ENCODE measurements around the gene ANKFN1.
"Not testable (repeated sequence)": the region's sequence is repeated elsewhere in the genome, so short reads cannot be mapped to it uniquely, and the experiment has no call there.

Gene ANKFN1

GRCh38 chr17:56247816-56248215 is 94.5 kb downstream of the ANKFN1 start:
- H3K4me3 ChIP-seq (ENCODE audit: low read length) = no peak overlapping the region
- DNase-seq (ENCODE audit: low read depth, low spot score) = no peak

DNA sequence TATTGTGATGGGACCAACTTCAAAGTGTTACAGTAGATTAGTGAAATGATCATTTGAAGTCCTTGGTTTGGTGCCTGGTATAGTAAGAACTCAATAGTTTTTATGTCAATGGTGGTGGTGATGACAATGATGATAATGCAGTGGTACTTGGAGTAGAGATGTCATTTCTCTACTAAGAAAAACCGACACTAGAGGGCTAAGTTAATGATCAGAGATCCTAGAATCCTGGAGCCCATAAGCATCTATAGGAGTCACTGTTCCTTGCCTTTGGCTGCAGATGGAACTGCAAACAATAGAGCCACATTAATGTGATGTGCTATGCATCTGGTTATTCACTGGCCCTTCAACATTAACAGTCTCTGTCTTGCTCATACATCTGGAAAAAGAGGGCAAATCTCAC is 103.8 kb downstream of the ANKFN1 start:
- no peak overlapping the region for H3K4me3 ChIP-seq (ENCODE audit: low read length)
- DNase-seq (ENCODE audit: low read depth, low spot score) = peak; percentile 19

DNA sequence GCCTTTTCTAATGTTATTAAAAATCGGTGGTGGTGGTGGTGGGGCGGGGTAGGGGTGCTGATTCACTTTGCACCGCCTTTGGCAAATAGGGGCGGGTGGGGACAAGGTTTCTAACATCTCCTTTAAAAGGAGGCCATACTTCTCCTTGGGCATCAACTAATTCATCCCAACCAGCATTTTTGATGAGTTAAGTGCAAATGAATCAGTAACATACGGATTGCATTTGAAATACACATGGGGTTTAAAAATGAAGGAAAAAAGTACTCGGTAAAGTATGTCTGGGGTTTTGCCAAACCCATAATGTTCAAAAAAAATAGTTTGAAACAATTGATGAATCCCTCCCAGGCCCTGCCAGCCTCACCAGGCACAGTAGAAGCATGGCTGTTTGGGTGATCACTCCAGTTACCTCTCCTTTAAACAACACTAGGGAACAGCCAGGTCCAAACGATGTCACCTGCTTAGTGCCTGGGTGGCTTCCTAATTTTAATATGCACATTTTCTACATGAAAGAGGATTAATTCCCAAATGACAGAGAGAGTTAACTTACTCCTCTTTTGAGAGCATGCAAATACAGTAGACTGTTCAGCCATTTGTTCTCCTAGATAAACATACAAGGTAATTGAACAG is 107.2 kb downstream of the ANKFN1 start:
- DNase-seq (ENCODE audit: low read depth, low spot score) = no peak
- H3K4me3 ChIP-seq (ENCODE audit: low read length) = no peak overlapping the region

DNA sequence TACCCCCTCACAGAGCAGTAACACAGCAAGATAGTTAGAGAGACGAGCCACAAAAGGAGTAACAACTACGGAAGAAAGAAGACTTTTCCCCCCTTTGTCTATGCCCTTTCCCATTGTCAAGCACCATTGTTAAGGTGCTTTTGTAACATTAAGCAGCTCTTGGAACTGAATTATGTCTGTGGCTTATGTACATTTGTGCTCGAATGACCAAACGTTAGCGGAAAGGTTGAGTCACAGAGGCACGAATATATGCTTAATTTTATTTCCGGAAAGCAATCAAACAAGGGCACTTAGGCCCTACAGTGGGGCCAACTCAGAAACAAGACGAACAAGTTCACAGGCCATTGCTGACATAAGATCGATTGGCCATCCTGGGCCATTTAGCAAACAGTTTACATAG is 109.5 kb downstream of the ANKFN1 start:
- no peak for DNase-seq (ENCODE audit: low read depth, low spot score)
- H3K4me3 ChIP-seq (ENCODE audit: low read length) = no peak overlapping the region

GRCh38 chr17:56269556-56270389 is 116.5 kb downstream of the ANKFN1 start:
- DNase-seq (ENCODE audit: low read depth, low spot score) = no peak
- H3K4me3 ChIP-seq (ENCODE audit: low read length) = no peak overlapping the region

DNA sequence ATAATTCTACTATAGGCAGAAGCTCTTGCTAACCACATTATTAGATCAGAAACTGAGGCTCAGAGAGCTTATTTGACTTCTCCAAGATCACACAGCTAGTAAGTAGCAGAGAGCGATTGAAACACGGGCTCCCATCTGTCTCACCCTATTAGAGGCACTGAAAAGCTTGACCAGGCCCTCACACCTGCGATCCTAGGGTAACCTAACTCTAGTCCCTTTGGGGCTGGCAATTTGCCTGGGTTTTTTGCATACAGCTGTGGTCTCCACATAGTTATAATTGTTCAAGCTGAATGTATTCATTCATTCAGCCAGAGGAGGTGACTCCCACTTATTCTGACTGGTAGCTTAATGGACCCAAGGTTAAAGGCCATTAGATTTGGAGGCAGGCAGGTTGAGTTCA is 121.2 kb downstream of the ANKFN1 start:
- no peak overlapping the region for H3K4me3 ChIP-seq (ENCODE audit: low read length)
- no peak for DNase-seq (ENCODE audit: low read depth, low spot score)

GRCh38 chr17:56284482-56284881 is 131.2 kb downstream of the ANKFN1 start:
- no peak for DNase-seq (ENCODE audit: low read depth, low spot score)
- no peak overlapping the region for H3K4me3 ChIP-seq (ENCODE audit: low read length)

DNA sequence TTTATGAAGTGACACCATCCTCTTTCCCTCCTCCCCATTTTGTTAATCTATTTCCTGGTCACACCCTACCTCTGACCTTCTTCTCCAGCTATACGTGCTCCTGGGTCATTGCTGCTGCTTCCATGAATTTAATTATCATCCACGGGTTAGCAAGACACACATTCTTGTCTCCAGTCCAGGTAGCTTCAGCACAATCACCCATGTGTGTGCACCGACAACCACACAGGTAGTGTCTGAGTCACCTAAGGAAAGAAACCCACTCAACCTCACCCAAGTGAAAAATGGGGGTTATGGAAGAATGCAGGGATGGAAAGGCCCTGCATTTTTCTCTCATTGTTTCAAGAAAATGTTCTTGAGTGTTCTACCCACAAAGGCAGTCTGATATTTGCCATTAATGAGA is 135.5 kb downstream of the ANKFN1 start:
- DNase-seq (ENCODE audit: low read depth, low spot score); H3K4me3 ChIP-seq (ENCODE audit: low read length): not testable (repeated sequence)

DNA sequence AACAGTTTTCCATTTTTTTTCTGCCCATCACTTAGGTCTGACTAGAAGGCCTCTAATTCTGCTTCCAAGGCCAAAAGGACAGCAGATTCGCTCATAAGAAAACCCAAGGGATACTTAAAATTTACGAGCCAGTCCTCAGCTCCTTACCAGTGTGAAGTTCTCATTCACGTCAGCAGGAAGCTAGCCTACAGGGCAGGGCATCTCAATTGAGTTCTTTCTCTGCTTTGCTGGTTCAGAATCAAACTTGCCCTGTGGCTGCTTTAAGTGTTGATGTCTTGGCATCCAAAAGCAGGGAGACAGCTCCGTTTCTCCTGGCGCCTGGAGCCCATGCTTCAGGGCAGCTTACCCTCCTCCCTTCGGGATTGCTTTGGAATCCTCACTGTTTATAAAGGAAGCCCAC is 136.0 kb downstream of the ANKFN1 start:
- DNase-seq (ENCODE audit: low read depth, low spot score) = no peak
- no peak overlapping the region for H3K4me3 ChIP-seq (ENCODE audit: low read length)

DNA sequence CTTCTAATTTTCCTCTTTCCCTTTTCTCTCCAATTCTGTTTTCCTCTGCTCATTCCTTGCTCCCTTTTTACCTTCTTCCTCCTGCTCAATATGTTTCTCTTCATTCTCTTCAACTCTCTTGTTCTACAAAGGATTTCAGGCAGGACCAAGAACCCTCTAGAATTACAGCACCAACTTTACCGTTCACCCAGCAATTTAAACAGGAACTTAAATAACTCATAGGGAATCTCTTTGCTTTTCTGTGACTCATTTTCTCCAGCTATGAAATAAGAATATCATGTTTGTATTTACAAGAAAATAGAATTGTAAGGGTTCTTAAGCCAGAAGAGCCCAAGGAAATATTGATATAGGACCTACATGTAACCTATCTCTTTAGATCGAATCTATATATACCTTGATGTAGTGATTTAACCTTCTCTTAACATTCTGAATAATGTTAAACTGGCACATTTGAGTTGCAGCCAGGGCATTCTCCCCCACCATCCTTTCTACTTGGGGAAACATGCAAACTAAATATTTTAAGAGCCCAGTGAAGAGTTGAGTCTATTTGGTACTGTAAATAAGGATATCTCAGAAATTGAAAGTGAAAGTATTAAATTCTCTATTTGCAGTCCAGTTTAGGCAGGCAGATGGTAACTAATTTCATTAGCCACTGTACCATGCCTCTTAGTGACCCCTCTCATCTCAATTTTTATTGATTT is 137.0 kb downstream of the ANKFN1 start:
- DNase-seq (ENCODE audit: low read depth, low spot score) = no peak
- peak overlapping the region; percentile 34 for H3K4me3 ChIP-seq (ENCODE audit: low read length)

GRCh38 chr17:56290802-56291118 is 137.5 kb downstream of the ANKFN1 start:
- peak overlapping the region; percentile 34 for H3K4me3 ChIP-seq (ENCODE audit: low read length)
- DNase-seq (ENCODE audit: low read depth, low spot score) = no peak

GRCh38 chr17:56291226-56291805 is 138.0 kb downstream of the ANKFN1 start:
- DNase-seq (ENCODE audit: low read depth, low spot score) = no peak

GRCh38 chr17:56292010-56292409 is 138.7 kb downstream of the ANKFN1 start:
- no peak overlapping the region for H3K4me3 ChIP-seq (ENCODE audit: low read length)
- DNase-seq (ENCODE audit: low read depth, low spot score) = no peak

More at GRCh38 chr17:56291226-56291805, 138.0 kb downstream of the ANKFN1 start:
- no peak overlapping the region for H3K4me3 ChIP-seq (ENCODE audit: low read length)

- DNase-seq (ENCODE audit: low read depth, low spot score) = no peak
- no peak overlapping the region for H3K4me3 ChIP-seq (ENCODE audit: low read length)
Observed at GRCh38 chr17:56292578-56292977, 139.3 kb downstream of the ANKFN1 start.

- H3K4me3 ChIP-seq (ENCODE audit: low read length) = peak overlapping the region; percentile 20
- peak; percentile 100 for DNase-seq (ENCODE audit: low read depth, low spot score)
Observed at GRCh38 chr17:56297184-56297583, 143.9 kb downstream of the ANKFN1 start.

- H3K4me3 ChIP-seq (ENCODE audit: low read length) = no peak overlapping the region
- peak; percentile 74 for DNase-seq (ENCODE audit: low read depth, low spot score)
Observed at GRCh38 chr17:56298846-56299245, 145.6 kb downstream of the ANKFN1 start.

DNA sequence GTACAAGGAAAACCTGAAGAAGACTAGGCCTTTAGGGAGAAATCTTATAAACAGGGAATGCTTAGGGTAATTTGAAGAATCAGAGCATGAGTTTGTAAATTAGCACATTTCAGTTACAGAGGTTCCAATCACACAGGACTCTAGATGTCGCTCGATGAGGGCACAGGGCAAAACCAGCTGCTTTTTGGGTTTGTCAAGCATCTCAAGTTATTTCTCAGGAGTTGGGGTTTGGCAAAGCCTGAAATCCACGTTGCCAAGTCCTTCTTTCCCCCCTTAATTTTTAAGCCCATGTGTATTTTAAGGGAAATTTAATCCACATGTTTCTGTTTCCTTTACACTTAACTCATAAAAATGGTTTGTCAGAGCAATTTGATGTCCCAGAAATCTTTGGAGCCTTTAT is 146.9 kb downstream of the ANKFN1 start:
- DNase-seq (ENCODE audit: low read depth, low spot score) = peak; percentile 75
- H3K4me3 ChIP-seq (ENCODE audit: low read length) = no peak overlapping the region

DNA sequence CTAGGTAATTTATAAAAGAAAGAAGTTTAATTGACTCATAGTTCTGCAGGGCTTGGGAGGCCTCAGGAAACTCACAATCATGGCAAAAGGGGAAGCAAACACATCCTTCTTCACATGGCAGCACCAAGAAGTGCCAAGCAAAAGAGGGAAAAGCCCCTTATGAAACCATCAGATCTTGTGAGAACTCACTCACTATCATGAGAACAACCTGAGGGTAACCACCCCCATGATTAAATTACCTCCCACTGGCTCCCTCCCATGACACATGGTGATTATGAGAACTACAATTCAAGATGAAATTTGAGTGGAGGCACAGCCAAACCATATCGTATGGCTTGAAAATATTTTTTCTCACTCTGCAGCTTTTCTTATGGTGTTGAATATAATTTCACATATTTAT is 151.7 kb downstream of the ANKFN1 start:
- DNase-seq (ENCODE audit: low read depth, low spot score) = no peak
- H3K4me3 ChIP-seq (ENCODE audit: low read length) = no peak overlapping the region

DNA sequence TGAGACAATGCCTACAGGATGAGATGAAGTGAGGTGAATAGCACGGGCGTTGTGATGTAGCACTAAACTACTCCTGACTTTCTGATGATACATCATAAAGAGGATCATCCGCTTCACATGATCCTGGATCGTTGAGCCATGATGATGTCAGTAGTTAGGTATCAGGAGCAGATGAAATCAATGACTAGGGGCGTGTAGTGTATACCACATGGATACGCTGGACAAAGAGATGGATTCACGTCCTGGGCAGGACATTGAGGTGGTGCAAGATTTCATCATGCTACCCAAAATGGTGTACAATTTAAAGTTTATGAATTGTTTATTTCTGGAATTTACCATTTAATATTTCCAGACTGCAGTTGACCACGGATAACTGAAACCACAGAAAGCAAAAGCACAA is 156.6 kb downstream of the ANKFN1 start:
- DNase-seq (ENCODE audit: low read depth, low spot score) = no peak
- H3K4me3 ChIP-seq (ENCODE audit: low read length) = no peak overlapping the region

DNA sequence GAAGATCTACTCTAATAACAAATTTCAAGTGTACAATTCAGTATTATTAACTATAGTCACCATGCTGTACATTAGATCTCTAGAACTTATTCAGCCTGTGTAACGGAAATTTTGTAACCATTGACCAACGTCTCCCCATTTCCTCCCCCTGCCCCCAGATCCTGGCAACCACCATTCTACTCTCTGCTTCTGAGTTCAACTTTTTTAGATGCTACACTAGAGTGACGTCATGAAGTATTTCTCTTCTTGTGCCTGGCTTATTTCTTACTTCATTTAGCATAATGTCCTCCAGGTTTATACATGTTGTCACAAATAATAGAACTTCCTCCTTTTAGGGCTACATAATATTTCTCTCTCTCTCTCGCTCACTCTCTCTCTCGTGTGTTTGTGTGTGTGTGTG is 157.5 kb downstream of the ANKFN1 start:
- no peak overlapping the region for H3K4me3 ChIP-seq (ENCODE audit: low read length)
- no peak for DNase-seq (ENCODE audit: low read depth, low spot score)
